AG08396 (cell line): ENCODE measurements around the gene TRAPPC14.

Experiments
- DNase-seq: peaks from one replicate; pipeline ENCODE4 v3.0.0; 2012; ENCODE audit warnings: low spot score, mixed read lengths

The TRAPPC14 gene

GRCh38 chr7:100124301-100125230 is 34.0 kb downstream of the TRAPPC14 start:
- no peak for DNase-seq

- no peak for DNase-seq
These were observed 36.0 kb downstream of the TRAPPC14 start for GRCh38 chr7:100122568-100122967.

- DNase-seq: no peak
These were observed 36.5 kb downstream of the TRAPPC14 start for GRCh38 chr7:100122067-100122466.

- no peak for DNase-seq
These were observed 37.8 kb downstream of the TRAPPC14 start for GRCh38 chr7:100120733-100121036.

GRCh38 chr7:100119970-100120732 is 38.4 kb downstream of the TRAPPC14 start:
- peak; percentile 77 for DNase-seq

GRCh38 chr7:100119072-100119969 is 39.2 kb downstream of the TRAPPC14 start, which contains the start of the genes CNPY4 and TAF6:
CNPY4 (plus strand) TSS chr7:100119634; CDS start chr7:100119745, 111 bp downstream.
TAF6 (minus strand) TSS chr7:100119358; CDS start chr7:100114209, 5,149 bp downstream.
- DNase-seq: peak; percentile 99

GRCh38 chr7:100118388-100119071 is 40.0 kb downstream of the TRAPPC14 start:
- DNase-seq: no peak

- no peak for DNase-seq
These were observed 43.5 kb downstream of the TRAPPC14 start for GRCh38 chr7:100115026-100115425.

- DNase-seq: no peak
These were observed 46.6 kb downstream of the TRAPPC14 start for GRCh38 chr7:100111914-100112313.

- no peak for DNase-seq
These were observed 47.4 kb downstream of the TRAPPC14 start for GRCh38 chr7:100111156-100111555.

GRCh38 chr7:100109521-100110163 is 48.9 kb downstream of the TRAPPC14 start:
- DNase-seq: no peak

GRCh38 chr7:100107890-100108289 is 50.6 kb downstream of the TRAPPC14 start:
- no peak for DNase-seq

- no peak for DNase-seq
These were observed 51.3 kb downstream of the TRAPPC14 start for GRCh38 chr7:100107125-100107737.

GRCh38 chr7:100106633-100107032 is 51.9 kb downstream of the TRAPPC14 start:
- no peak for DNase-seq

- no peak for DNase-seq
These were observed 53.0 kb downstream of the TRAPPC14 start for GRCh38 chr7:100105534-100105933.
